ENCODE results near the gene BSND. TPM values are rescaled to one million over a fixed set of nuclear protein-coding genes. Genes with fewer than 3 reads are reported as not detected.

Gene BSND
- total RNA-seq, 4 donors from 2014 or later = not detected

GRCh38 chr1:54984131-54984842 is 14.4 kb upstream of the BSND start:
- WGBS, 2 donors = 42 to 60% methylated on average over 7 of the region's 7 CpGs
- peaks cover 0 to 12% (median 0%) of the 10 kb centered on the region in 4 donors for H3K4me1 ChIP-seq
- no peak for TF ChIP-seq CTCF (IDR thresholded peaks at IDR 0.05)
- no peak for TF ChIP-seq POLR2A (IDR thresholded peaks at IDR 0.05)
- TF ChIP-seq EP300 (IDR thresholded peaks at IDR 0.05) = no peak
- H3K27ac ChIP-seq = no peak overlapping the region
- no peak for DNase-seq (ENCODE audit: low spot score in 2 of 2)
- no peaks in the 10 kb centered on the region for H3K36me3 ChIP-seq
- H3K27me3 ChIP-seq = peaks cover 0 to 34% of the 10 kb centered on the region in 2 donors
- no peak overlapping the region for H3K4me3 ChIP-seq
- H3K9me3 ChIP-seq = no peaks in the 10 kb centered on the region

GRCh38 chr1:54985556-54985955 is 13.2 kb upstream of the BSND start:
- no peak for TF ChIP-seq EP300 (IDR thresholded peaks at IDR 0.05)
- no peak for TF ChIP-seq CTCF (IDR thresholded peaks at IDR 0.05)
- no peak for TF ChIP-seq POLR2A (IDR thresholded peaks at IDR 0.05)
- Histone ChIP-seq H3K36me3 (no peaks in the 10 kb centered on the region), H3K27ac (no peak overlapping the region), H3K27me3 (peaks cover 0 to 22% of the 10 kb centered on the region in 2 donors), H3K4me1 (peaks cover 0 to 5% (median 0%) of the 10 kb centered on the region in 4 donors), H3K4me3 (no peak overlapping the region), H3K9me3 (no peaks in the 10 kb centered on the region)
- WGBS, 2 donors = 86 to 91% methylated on average over 5 of the region's 5 CpGs
- no peak for DNase-seq (ENCODE audit: low spot score in 2 of 2)

GRCh38 chr1:54986025-54986424 is 12.7 kb upstream of the BSND start:
- no peaks in the 10 kb centered on the region for H3K36me3 ChIP-seq
- TF ChIP-seq POLR2A (IDR thresholded peaks at IDR 0.05) = no peak
- no peak for TF ChIP-seq CTCF (IDR thresholded peaks at IDR 0.05)
- no peak for TF ChIP-seq EP300 (IDR thresholded peaks at IDR 0.05)
- no peaks in the 10 kb centered on the region for H3K9me3 ChIP-seq

GRCh38 chr1:54986533-54986932 is 12.2 kb upstream of the BSND start:
- H3K27ac ChIP-seq = no peak overlapping the region
- no peaks in the 10 kb centered on the region for H3K4me1 ChIP-seq
- H3K9me3 ChIP-seq = no peaks in the 10 kb centered on the region
- 89% methylated on average over 3 of the region's 3 CpGs for WGBS, 2 donors
- no peak overlapping the region for H3K4me3 ChIP-seq
- TF ChIP-seq POLR2A (IDR thresholded peaks at IDR 0.05) (no peak), EP300 (IDR thresholded peaks at IDR 0.05) (no peak)
- no peaks in the 10 kb centered on the region for H3K36me3 ChIP-seq
- peaks cover 0 to 13% of the 10 kb centered on the region in 2 donors for H3K27me3 ChIP-seq
- no peak for DNase-seq (ENCODE audit: low spot score in 2 of 2)

More at GRCh38 chr1:54986025-54986424, 12.7 kb upstream of the BSND start:
- Histone ChIP-seq H3K4me3 (no peak overlapping the region), H3K4me1 (peaks cover 0 to under 1% (median 0%) of the 10 kb centered on the region in 4 donors), H3K27ac (no peak overlapping the region), H3K27me3 (peaks cover 0 to 18% of the 10 kb centered on the region in 2 donors)
- DNase-seq (ENCODE audit: low spot score in 2 of 2) = no peak
- 80 to 88% methylated on average over 9 to 15 of the region's 15 CpGs for WGBS, 2 donors

- Histone ChIP-seq H3K36me3 (no peaks in the 10 kb centered on the region), H3K4me1 (no peaks in the 10 kb centered on the region), H3K9me3 (no peaks in the 10 kb centered on the region), H3K4me3 (no peak overlapping the region), H3K27me3 (peaks cover 0 to 6% of the 10 kb centered on the region in 2 donors), H3K27ac (no peak overlapping the region)
- no peak for DNase-seq (ENCODE audit: low spot score in 2 of 2)
- 42 to 62% methylated on average over 2 of the region's 2 CpGs for WGBS, 2 donors
- TF ChIP-seq POLR2A (IDR thresholded peaks at IDR 0.05) = no peak
- no peak for TF ChIP-seq EP300 (IDR thresholded peaks at IDR 0.05)
- no peak for TF ChIP-seq CTCF (IDR thresholded peaks at IDR 0.05)
Observed at GRCh38 chr1:54987427-54987826, 11.3 kb upstream of the BSND start.
